HCT116 (cell line): Measurements from ENCODE around the gene TOP2B.

ENCODE experiments used
- JUND ChIP-seq: IDR thresholded peaks from 2 replicates; pipeline ENCODE4 v1.6.1; 2012
- POLR2AphosphoS5 ChIP-seq: IDR thresholded peaks from 2 replicates; pipeline ENCODE4 v1.6.1; 2011; ENCODE audit warnings: mild to moderate bottlenecking, low read depth, low read length, moderate library complexity
- RAD21 ChIP-seq: IDR thresholded peaks from 2 replicates; pipeline ENCODE4 v1.6.1; 2012; ENCODE audit warnings: low read depth, mild to moderate bottlenecking
- SP1 ChIP-seq: IDR thresholded peaks from 2 replicates; pipeline ENCODE4 v1.6.1; 2012; ENCODE audit warnings: low read depth
- TF ChIP-seq, protein P1 (sequence below), 3 experiments: fragments of 200-600 bp in 1 of 3; sonication (generic) in 1 of 3; IDR thresholded peaks in 2 of 3; conservative IDR thresholded peaks in 1 of 3; 2 replicates each; pipeline ENCODE4 v1.5.1; 2012 to 2017; ENCODE audit warnings: low read depth in 2 of 3, low read length in 2 of 3, antibody characterized with exemption in 1 of 3, borderline replicate concordance in 1 of 3, control low read depth in 1 of 3, mild to moderate bottlenecking in 1 of 3, mixed read lengths in 1 of 3, mixed run types in 1 of 3, moderate library complexity in 1 of 3; ENCODE audit not compliant: insufficient read depth in 1 of 3
- TF ChIP-seq, protein P2 (sequence below): IDR thresholded peaks from 2 replicates; pipeline ENCODE4 v1.6.1; 2012; ENCODE audit warnings: low read depth

DNA sequence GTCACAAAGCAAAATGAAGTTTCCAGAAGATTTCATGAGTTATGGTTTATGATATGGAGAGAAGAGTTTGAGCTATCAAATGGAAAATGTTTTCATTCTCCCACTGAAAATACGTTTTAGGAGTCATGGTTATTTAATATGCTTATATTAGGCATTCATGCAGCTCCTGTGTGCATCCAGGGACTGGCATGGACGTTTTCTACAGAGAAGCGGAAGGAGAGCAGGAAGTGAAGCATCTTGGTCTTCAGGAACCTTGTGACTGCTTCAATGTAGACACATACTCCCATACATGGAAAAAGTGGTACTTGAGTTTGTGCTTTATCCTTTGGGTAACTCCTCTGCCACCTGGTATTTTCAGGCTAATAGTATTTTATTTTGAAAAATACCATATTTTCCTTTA, 43.3 kb upstream of the TOP2B start:
- TF ChIP-seq, protein P1, sequence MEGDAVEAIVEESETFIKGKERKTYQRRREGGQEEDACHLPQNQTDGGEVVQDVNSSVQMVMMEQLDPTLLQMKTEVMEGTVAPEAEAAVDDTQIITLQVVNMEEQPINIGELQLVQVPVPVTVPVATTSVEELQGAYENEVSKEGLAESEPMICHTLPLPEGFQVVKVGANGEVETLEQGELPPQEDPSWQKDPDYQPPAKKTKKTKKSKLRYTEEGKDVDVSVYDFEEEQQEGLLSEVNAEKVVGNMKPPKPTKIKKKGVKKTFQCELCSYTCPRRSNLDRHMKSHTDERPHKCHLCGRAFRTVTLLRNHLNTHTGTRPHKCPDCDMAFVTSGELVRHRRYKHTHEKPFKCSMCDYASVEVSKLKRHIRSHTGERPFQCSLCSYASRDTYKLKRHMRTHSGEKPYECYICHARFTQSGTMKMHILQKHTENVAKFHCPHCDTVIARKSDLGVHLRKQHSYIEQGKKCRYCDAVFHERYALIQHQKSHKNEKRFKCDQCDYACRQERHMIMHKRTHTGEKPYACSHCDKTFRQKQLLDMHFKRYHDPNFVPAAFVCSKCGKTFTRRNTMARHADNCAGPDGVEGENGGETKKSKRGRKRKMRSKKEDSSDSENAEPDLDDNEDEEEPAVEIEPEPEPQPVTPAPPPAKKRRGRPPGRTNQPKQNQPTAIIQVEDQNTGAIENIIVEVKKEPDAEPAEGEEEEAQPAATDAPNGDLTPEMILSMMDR (IDR thresholded peaks at IDR 0.05 in 2 of 3, conservative IDR thresholded peaks at IDR 0.05 in 1 of 3; ENCODE audit: borderline replicate concordance in 1 of 3, insufficient read depth in 1 of 3, low read depth in 2 of 3, low read length in 2 of 3): no peak
- TF ChIP-seq, protein P2, sequence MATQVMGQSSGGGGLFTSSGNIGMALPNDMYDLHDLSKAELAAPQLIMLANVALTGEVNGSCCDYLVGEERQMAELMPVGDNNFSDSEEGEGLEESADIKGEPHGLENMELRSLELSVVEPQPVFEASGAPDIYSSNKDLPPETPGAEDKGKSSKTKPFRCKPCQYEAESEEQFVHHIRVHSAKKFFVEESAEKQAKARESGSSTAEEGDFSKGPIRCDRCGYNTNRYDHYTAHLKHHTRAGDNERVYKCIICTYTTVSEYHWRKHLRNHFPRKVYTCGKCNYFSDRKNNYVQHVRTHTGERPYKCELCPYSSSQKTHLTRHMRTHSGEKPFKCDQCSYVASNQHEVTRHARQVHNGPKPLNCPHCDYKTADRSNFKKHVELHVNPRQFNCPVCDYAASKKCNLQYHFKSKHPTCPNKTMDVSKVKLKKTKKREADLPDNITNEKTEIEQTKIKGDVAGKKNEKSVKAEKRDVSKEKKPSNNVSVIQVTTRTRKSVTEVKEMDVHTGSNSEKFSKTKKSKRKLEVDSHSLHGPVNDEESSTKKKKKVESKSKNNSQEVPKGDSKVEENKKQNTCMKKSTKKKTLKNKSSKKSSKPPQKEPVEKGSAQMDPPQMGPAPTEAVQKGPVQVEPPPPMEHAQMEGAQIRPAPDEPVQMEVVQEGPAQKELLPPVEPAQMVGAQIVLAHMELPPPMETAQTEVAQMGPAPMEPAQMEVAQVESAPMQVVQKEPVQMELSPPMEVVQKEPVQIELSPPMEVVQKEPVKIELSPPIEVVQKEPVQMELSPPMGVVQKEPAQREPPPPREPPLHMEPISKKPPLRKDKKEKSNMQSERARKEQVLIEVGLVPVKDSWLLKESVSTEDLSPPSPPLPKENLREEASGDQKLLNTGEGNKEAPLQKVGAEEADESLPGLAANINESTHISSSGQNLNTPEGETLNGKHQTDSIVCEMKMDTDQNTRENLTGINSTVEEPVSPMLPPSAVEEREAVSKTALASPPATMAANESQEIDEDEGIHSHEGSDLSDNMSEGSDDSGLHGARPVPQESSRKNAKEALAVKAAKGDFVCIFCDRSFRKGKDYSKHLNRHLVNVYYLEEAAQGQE: no peak
- TF ChIP-seq SP1 (no peak), JUND (no peak), POLR2AphosphoS5 (no peak), RAD21 (no peak)
